ENCODE results near the gene INSC.

DNA sequence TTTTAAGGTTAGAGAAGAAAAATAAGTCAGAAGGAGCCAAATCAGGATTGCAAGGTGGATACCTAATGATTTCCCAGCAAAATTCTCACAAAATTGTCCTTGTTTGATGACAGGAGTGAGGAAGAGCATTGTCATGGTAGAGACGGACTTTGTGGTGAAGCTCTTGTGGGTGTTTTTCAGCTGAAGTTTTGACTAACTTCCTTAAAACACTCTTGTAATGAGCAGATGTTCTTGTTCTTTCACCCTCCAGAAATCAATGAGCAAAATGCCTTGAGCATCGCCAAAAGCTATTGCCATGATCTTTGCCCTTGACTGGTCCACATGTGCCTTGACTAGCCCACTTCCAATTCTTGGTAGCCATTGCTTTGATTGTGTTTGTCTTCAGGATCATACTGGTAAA lies 21.3 kb upstream of the INSC start:
- TF ChIP-seq, protein P1, sequence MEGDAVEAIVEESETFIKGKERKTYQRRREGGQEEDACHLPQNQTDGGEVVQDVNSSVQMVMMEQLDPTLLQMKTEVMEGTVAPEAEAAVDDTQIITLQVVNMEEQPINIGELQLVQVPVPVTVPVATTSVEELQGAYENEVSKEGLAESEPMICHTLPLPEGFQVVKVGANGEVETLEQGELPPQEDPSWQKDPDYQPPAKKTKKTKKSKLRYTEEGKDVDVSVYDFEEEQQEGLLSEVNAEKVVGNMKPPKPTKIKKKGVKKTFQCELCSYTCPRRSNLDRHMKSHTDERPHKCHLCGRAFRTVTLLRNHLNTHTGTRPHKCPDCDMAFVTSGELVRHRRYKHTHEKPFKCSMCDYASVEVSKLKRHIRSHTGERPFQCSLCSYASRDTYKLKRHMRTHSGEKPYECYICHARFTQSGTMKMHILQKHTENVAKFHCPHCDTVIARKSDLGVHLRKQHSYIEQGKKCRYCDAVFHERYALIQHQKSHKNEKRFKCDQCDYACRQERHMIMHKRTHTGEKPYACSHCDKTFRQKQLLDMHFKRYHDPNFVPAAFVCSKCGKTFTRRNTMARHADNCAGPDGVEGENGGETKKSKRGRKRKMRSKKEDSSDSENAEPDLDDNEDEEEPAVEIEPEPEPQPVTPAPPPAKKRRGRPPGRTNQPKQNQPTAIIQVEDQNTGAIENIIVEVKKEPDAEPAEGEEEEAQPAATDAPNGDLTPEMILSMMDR (IDR thresholded peaks at IDR 0.05; ENCODE audit: control extremely low read depth in 1 of 3, insufficient read depth in 1 of 3, low read depth in 1 of 3, low read length in 3 of 3): no peak
- TF ChIP-seq ASH2L (IDR thresholded peaks at IDR 0.05; ENCODE audit: low read length): no peak
- no peak for TF ChIP-seq POLR2A (IDR thresholded peaks at IDR 0.05; ENCODE audit: control extremely low read depth in 1 of 2, low read depth in 2 of 2, low read length in 2 of 2)
- no peak for TF ChIP-seq HDAC2 (IDR thresholded peaks at IDR 0.05; ENCODE audit: borderline replicate concordance in 1 of 2, low read depth in 2 of 2, low read length in 2 of 2)
- TF ChIP-seq RFX5 (IDR thresholded peaks at IDR 0.05; ENCODE audit: borderline replicate concordance, low read depth, low read length): no peak
- TF ChIP-seq CEBPB (IDR thresholded peaks at IDR 0.05; ENCODE audit: low read depth, low read length): no peak
- TF ChIP-seq EGR1 (IDR thresholded peaks at IDR 0.05; ENCODE audit: borderline replicate concordance, low read depth, low read length): no peak
- no peak for TF ChIP-seq TAF1 (IDR thresholded peaks at IDR 0.05; ENCODE audit: low read depth, low read length)
- no peak for TF ChIP-seq TBP (IDR thresholded peaks at IDR 0.05; ENCODE audit: low read depth, low read length)
- TF ChIP-seq SUZ12 (IDR thresholded peaks at IDR 0.05; ENCODE audit: low read length): no peak
- TF ChIP-seq, protein P2, sequence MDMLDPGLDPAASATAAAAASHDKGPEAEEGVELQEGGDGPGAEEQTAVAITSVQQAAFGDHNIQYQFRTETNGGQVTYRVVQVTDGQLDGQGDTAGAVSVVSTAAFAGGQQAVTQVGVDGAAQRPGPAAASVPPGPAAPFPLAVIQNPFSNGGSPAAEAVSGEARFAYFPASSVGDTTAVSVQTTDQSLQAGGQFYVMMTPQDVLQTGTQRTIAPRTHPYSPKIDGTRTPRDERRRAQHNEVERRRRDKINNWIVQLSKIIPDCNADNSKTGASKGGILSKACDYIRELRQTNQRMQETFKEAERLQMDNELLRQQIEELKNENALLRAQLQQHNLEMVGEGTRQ (IDR thresholded peaks at IDR 0.05; ENCODE audit: low read length): no peak
- TF ChIP-seq, protein P3, sequence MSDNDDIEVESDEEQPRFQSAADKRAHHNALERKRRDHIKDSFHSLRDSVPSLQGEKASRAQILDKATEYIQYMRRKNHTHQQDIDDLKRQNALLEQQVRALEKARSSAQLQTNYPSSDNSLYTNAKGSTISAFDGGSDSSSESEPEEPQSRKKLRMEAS (IDR thresholded peaks at IDR 0.05): no peak
- no peak for TF ChIP-seq EZH2 (IDR thresholded peaks at IDR 0.05; ENCODE audit: low read depth, low read length, severe bottlenecking)
